GM12874 (cell line): ENCODE results near the gene CHN2.

ENCODE experiments used
- TF ChIP-seq, protein P1 (sequence below): IDR thresholded peaks from 2 replicates; pipeline ENCODE4 v1.5.1; 2011; ENCODE audit warnings: low read depth, mild to moderate bottlenecking, control low read depth, low read length, moderate library complexity; ENCODE audit not compliant: insufficient read depth

CHN2 gene

DNA sequence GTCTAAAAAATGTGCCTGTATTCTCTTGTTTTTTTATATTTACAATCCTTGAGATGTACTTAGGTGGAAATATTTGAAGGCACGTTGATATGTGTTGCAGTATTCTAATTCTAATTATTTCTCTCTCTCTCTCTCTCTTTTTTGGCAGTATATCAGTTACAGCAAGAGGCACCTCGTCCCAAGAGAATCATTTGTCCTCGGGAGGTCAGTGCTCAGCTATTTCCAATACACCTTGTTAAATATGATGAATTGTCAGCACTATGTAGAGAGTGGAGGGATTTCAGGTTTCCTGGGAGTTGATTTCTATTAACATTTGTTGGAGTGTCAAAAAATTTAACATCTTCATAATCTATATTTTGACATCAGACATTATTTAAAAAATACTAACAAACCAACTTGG is 173.2 kb downstream of the CHN2 start:
- TF ChIP-seq, protein P1, sequence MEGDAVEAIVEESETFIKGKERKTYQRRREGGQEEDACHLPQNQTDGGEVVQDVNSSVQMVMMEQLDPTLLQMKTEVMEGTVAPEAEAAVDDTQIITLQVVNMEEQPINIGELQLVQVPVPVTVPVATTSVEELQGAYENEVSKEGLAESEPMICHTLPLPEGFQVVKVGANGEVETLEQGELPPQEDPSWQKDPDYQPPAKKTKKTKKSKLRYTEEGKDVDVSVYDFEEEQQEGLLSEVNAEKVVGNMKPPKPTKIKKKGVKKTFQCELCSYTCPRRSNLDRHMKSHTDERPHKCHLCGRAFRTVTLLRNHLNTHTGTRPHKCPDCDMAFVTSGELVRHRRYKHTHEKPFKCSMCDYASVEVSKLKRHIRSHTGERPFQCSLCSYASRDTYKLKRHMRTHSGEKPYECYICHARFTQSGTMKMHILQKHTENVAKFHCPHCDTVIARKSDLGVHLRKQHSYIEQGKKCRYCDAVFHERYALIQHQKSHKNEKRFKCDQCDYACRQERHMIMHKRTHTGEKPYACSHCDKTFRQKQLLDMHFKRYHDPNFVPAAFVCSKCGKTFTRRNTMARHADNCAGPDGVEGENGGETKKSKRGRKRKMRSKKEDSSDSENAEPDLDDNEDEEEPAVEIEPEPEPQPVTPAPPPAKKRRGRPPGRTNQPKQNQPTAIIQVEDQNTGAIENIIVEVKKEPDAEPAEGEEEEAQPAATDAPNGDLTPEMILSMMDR: no peak

DNA sequence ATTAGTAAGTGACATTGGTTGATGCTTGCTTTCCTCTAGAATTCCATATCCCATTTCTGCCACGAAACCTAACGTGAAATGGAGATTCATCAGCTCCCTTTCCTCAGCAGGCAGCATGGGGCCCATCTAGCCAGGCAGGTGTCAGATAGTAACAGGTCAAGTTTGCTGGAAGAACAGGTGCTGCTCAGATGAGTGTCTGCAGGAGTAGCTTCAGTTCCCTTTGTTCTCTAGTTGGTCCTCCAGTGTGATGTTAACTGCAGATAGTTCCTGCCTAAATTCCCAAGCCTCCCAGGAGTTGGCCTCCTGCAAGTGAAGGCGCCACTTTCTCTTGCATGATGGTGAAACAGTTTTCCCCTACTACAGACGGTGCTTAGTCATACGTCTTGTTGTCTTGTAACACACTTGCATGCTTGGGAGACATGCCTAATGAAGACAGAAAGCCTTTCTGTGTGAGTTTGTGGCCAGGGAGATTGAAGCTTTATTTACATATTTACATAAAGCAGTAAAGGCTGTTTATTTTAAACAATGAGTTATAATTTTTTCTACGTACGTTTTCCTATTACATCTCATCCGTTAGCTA is 175.4 kb downstream of the CHN2 start:
- TF ChIP-seq, protein P1: no peak

DNA sequence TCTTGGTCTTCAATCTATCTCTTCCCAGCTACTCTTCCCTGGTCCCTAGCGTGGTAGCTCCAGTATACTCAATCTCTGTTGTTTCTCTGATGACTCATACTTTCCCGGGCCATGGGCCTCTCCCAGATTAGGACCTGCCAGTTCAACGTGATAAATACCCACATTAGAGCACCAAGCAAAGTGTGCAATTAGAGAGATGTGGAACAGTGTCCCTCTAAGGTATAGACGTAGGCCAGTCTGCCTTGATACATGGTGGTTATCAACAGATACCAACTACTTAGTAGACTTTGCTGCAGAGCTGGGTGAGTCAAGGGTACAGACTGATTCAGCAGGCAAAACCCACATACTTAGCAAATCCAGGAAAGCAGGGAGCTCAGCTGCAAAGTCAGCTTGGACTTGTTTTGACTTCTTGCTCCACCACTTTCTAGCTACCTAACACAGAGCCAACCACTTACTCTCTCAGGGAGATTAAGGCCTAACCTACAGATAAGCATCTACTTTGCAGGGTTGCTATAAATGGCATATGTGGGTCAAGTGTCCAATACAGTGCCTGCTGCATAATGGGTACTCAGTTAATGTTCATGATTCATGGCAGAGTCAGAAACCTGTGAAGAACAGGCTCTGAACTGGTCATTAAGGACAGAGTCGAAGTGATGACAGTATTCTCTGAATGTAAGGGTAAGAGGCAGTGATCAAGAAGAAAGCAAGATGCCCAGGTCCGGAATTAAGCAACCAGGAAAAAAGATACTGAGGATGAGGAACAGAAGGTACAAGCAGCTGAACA is 176.1 kb downstream of the CHN2 start:
- TF ChIP-seq, protein P1: no peak

DNA sequence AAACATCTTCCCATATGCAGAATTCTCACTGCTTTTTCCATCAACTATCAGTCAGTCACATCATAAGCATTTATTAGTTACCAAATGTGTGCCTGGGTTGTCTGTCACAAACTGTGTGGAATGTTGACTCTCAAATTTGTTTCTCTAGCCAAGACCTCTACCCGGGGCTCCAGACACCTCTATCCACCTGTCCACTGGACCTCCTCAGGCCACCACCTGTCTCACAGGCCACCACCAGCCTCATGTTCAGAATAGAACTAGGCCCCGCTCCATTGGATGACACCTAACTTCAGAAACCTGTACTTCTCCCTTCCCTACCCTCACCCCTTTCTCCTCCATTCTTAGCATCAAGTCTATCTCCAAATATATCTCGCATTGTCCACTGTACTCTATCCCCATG is 176.9 kb downstream of the CHN2 start:
- TF ChIP-seq, protein P1: no peak

DNA sequence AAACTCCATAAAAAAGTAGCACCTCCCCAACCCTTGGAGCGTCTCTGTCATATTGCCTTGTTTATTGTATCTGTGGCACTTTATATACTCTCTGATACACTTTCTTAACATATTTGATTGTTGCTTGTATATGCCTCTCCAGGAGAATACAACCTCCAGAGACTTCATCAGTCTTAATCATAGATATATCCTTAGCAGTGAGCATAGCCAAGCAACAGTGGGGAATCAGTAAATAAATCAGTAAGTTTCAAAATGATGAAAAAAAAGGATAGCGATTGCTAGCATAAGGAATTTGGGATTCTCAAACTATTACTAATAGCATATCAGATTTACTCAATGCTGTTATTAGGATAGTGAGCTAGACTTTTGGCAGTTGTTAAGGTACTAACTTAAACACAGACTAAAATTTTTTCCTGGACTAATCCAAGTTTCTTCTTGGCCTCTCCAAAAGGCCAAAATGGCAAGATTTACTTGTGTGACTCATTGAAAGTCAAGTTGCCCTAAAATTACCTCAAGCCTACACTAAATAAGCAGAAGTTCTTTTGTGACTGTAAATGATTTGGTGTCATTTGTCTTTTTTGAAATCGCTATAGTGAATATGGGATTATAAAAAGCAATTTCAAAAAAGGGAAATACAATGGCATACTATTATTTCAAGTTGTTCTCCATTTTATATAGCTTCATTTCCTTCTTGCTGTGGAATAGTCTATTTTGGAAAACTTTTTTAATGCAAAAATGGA is 177.9 kb downstream of the CHN2 start:
- TF ChIP-seq, protein P1: no peak

DNA sequence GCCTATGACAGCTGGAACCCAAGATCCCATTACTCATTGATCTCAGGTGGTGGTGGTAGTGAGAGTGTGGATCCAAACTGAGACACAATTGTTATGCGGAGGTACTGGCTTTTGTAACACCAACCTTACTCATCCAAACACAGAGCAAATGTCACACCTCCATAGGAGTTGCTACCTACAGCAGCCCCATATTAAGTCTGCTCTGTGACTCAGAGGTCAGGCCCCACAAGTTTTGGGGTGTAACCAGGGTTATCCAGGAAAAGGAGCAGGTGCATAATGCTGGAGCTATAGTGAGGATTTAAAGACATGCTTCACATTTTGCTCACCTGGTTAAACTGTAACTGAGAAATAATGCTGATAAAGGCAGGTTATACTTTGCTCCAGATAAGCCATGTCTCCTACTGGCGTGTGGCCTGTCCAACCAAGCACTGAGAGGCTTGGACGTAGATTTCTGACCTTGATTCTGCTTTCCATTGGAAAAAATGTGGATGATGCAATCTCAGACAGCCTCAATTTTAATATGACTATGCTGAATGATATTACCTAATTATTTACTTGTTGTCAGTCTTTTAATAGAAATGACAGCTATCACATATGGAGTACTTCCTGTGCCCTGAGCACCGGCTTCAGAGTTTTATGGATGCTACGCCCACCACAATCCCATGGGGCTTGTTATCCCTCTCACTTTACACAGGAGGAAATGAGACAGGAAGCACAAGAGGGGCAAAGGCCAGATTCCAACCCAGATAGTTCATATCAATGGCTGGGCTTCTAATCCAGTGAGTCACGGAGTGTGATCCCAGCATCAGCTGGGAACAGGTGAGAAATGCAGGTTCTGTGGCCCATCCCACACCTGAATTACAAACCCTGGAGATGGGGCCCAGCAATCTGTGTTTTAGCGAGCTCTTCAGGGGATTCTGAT is 181.3 kb downstream of the CHN2 start:
- TF ChIP-seq, protein P1: no peak
